Astrocyte of the spinal cord (primary cell): ENCODE measurements around the gene KRTAP1-3.

Source experiments
- DNase-seq: peaks from one replicate; pipeline ENCODE4 v3.0.0; 2011; ENCODE audit warnings: low read depth, low spot score
- H3K4me3 ChIP-seq: 2 replicates; pipeline ENCODE4 v1.5.1; 2011; ENCODE audit warnings: low read depth, mild to moderate bottlenecking, low read length, moderate library complexity
- in situ Hi-C: cut with HindIII; loops from 2 replicates; pipeline ENCODE4 v1.10.0; 2017; ENCODE audit warnings: low sequenced_read_pairs
- TF ChIP-seq, protein P1 (sequence below): IDR thresholded peaks from 2 replicates; pipeline ENCODE4 v1.5.1; 2012; ENCODE audit warnings: low read depth, mild to moderate bottlenecking, low read length, inconsistent platforms

The KRTAP1-3 gene

DNA sequence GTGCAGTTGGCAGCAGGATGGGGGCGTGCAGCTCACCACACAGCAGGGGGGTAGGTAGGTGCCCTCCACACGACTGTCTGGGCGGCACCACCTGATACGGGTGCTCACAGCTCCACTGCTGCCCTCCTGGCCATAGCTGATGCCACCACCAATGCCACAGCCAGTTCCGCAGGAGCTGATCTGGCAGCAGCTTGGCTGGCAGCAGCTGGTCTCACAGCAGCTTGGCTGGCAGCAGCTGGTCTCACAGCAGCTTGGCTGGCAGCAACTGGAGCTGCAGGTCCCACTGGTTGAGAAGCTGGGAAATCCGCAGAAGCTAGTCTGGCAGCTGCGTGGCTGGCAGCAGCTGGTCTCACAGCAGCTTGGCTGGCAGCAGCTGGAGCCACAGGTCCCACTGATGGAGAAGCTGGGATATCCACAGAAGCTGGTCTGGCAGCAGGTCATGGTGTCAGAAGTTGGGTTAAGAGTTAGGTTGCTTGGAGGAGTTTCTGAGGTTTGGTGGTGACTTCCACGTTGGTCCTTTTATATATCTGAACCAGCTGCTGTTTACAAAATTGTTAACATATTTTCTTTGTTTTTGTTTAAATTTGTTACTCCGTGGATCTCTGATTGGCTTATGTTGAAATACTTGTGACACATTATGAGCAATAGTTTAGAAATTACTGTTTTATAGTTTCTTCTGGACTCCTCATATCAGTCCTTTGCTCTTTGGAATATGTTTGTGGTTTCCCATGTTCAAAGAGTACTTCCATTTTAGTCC lies 7.8 kb downstream of the KRTAP1-3 start, which contains the start of gene KRTAP1-5:
TSS of gene KRTAP1-5 (minus strand) at position 494 of the 757 bp plus-strand sequence. CDS start at position 441, 53 bp downstream.
- H3K4me3 ChIP-seq: no peak within 1 kb of the TSS
- TF ChIP-seq, protein P1, sequence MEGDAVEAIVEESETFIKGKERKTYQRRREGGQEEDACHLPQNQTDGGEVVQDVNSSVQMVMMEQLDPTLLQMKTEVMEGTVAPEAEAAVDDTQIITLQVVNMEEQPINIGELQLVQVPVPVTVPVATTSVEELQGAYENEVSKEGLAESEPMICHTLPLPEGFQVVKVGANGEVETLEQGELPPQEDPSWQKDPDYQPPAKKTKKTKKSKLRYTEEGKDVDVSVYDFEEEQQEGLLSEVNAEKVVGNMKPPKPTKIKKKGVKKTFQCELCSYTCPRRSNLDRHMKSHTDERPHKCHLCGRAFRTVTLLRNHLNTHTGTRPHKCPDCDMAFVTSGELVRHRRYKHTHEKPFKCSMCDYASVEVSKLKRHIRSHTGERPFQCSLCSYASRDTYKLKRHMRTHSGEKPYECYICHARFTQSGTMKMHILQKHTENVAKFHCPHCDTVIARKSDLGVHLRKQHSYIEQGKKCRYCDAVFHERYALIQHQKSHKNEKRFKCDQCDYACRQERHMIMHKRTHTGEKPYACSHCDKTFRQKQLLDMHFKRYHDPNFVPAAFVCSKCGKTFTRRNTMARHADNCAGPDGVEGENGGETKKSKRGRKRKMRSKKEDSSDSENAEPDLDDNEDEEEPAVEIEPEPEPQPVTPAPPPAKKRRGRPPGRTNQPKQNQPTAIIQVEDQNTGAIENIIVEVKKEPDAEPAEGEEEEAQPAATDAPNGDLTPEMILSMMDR: no peak
- peak; percentile 39 for DNase-seq
- in situ Hi-C loops: no loop called here

DNA sequence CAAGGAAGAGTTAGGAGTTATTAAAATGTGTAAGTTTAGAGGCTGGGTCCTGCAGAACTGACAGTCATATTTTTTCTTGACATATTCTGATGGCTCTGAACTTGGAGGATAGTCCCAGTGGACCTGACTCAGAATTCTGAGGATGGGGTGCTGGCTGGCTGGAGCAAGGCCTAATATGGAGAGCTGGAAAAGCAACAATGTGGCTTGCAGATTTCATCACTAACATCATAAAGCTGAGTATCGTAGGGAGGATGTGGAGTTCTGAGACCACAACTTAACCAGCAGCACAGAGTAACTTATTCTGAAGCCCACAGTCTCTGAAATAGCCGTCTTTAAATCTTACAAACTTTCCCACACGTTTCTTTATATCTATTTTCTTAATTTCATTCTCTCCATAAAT lies 10.0 kb downstream of the KRTAP1-3 start:
- TF ChIP-seq, protein P1: no peak
- no peak overlapping the region for H3K4me3 ChIP-seq
- DNase-seq: no peak
- in situ Hi-C loops: no loop called here

DNA sequence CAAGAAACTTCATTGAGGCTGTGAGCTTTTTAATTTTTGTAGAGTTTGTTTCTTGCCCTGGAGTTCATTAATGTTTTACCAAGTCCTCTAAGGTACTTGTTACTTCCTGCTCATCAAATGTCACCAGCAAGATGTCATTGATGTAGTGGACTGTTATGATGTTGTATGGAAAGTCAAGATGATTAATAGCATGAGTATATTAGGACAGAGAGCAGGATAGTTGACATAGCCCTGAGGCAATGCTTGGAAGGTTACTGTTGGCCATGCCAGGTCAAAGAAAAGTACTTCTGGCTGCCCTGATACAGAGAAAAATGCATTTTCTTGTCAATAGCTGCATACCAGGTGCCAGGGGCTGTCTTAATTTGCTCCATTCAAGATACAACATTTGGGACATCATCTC lies 14.3 kb downstream of the KRTAP1-3 start:
- TF ChIP-seq, protein P1: no peak
- no peak for DNase-seq
- in situ Hi-C loops: no loop called here
- H3K4me3 ChIP-seq: no peak overlapping the region

DNA sequence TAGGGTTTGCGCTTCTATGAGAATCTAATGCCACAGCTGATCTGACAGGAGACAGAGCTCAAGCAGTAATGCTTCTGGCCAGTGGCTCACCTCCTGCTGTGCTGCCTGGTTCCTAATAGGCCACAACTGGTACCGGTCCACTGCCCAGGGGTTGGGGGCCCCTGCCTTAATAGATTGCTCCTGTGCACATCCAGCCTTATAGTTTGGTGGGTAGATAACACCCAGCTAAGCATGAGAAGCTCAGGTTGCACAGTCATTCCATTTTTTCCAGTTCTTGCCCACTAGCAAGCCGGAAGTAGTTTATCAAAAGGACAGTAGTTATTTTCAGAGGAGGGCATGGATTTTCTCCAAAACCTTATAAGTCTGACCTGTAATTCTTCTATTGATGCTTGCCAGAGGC lies 15.3 kb downstream of the KRTAP1-3 start:
- no peak for DNase-seq
- H3K4me3 ChIP-seq: no peak overlapping the region
- TF ChIP-seq, protein P1: no peak
- in situ Hi-C loops: no loop called here

DNA sequence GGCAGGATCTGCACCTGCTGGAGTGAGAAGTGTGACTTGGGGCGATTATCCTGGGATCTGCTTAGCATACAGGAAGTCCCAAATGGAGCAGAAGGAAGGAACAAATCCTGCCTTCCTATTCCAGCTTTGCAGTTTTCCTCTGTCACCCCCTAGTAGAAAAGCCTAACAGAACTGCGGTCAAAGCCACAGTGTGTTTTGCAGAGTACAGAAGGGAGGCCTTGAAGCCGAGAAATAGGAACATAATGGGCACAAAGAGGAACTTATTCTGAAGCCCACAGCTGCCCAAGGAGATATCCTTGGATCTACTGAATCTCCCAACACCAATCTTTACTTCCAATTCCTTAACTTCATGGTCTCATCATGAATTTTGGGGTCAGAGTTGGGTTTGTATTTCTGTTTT lies 16.1 kb downstream of the KRTAP1-3 start:
- TF ChIP-seq, protein P1: no peak
- in situ Hi-C loops: no loop called here

DNA sequence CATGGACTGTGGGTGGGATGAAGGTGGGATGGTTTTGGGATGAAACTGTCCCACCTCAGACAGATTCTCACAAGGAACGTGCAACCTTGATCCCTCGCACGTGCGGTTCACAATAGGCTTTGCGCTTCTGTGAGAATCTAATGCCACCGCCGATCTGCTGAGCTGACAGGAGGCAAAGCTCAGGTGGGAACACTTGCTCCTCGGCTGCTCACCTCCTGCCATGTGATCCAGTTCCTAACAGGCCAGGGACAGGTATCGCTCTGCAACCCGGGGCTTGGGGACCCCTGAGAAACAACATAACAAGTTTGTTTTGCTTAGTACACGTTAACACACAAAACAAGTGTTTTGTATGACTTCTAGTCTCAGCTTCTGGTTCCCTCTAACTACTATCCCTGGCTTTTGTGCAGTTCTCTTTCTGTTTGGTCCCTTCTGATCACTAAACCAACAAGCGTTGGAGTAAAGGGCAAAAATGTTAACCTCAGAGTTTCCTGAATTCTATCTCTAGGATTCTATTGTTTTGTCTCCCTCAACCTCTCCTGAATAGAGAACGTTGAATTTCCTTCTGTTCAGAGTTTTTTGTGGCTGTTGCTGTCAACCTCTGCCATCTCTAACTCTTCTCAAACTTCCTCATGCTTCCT lies 18.0 kb downstream of the KRTAP1-3 start:
- no peak for DNase-seq
- TF ChIP-seq, protein P1: no peak
- H3K4me3 ChIP-seq: no peak overlapping the region
- in situ Hi-C loops: no loop called here

More for the DNA sequence above, 16.1 kb downstream of the KRTAP1-3 start:
- no peak for DNase-seq
- no peak overlapping the region for H3K4me3 ChIP-seq
